Measurements from ENCODE around the gene ADAMTS14.

Gene ADAMTS14

DNA sequence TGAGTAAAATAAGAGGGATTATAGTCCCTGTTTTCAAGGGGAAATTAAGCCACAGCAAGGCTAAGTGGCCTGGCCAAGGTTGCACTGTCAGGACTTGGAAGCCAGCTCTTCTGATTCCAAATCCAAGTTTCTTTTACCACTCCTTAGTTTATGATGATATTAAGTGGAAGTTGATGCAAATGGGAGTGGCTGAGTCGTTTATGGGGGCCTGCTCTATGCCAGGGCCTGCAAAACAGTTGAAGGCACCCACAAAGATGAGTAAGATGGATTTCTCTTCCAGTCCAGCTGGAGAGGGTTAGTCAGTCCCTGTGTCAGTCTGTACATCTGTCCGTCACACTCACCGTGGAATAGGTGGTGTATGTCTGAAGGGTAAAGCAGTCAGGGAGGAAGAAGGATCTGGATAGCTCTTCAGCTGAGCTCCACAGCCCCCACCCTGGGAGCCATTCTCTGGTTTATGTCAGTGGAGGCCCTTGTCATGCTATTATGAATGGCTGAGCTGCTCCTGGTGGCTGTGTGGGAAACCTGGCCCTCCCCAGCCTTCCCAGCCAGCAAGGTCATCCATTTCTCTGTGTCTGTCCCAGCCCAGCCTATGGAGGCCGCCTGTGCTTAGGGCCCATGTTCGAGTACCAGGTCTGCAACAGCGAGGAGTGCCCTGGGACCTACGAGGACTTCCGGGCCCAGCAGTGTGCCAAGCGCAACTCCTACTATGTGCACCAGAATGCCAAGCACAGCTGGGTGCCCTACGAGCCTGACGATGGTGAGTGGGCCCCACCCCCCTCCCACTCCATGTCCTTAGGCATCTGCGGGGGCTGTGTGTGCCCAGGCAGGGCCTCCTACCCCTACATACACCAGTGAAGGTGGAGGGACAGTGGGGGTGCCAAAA is 68.3 kb downstream of the ADAMTS14 start:
- TF ChIP-seq, protein P1, sequence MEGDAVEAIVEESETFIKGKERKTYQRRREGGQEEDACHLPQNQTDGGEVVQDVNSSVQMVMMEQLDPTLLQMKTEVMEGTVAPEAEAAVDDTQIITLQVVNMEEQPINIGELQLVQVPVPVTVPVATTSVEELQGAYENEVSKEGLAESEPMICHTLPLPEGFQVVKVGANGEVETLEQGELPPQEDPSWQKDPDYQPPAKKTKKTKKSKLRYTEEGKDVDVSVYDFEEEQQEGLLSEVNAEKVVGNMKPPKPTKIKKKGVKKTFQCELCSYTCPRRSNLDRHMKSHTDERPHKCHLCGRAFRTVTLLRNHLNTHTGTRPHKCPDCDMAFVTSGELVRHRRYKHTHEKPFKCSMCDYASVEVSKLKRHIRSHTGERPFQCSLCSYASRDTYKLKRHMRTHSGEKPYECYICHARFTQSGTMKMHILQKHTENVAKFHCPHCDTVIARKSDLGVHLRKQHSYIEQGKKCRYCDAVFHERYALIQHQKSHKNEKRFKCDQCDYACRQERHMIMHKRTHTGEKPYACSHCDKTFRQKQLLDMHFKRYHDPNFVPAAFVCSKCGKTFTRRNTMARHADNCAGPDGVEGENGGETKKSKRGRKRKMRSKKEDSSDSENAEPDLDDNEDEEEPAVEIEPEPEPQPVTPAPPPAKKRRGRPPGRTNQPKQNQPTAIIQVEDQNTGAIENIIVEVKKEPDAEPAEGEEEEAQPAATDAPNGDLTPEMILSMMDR (IDR thresholded peaks at IDR 0.05; ENCODE audit: control extremely low read depth, extremely low read depth, low read depth, missing control alignments), result no peak
- CTCF ChIA-PET, result interaction anchor here (3.6 kb wide), 1 partner anchor 19 kb away, joined by 12 read pairs; no protein-coding TSS in a partner anchor
- POLR2A ChIA-PET, result no interaction called here
- no peak for DNase-seq (ENCODE audit: extremely low spot score)

DNA sequence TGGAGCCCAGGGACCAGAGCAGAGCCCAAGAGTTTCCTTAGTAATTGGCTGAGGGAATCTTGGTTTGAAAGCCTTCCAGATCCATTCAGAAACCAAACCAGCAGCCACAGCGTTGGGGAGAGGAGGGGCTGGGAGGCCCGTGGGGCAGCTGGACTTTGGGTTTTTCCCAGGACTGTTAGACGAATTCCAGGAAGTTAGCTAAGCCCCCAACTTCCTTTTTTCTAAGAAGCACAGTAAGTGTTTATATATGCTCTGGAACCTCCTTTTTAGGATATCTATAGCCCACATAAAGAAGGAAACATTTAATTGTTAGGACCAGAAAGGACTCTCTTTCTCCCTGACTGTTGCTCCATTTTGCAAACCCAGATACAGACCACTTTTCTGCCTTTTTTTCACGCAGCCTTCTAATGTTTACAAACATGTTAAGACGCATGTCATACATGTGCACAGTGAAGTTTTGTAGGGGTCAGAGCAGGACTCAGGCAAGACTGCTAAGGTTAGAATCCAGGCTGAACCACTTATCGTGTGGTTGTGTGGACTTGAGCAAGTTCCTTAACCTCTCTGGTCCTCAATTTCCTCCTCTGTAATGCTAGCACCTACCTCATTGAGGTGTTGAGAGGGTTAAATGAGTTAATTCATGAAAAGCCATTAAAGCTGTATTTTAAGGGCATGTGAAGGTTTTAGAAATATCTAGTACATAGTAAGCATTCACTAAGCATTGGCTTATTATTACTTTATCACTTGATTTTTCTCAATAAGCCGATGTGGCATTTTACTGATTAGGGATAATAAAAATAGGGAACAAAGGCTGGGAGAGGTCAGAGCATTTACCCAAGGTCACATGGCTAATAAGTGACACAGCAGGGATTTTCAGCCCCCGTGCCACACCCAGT is 70.5 kb downstream of the ADAMTS14 start:
- ChIA-PET CTCF (no interaction called here), POLR2A (interaction anchor here (0.5 kb wide), 1 partner anchor 208 kb away, joined by 3 read pairs; no protein-coding TSS in a partner anchor)
- TF ChIP-seq, protein P1 (IDR thresholded peaks at IDR 0.05; ENCODE audit: control extremely low read depth, extremely low read depth, low read depth, missing control alignments), result no peak
- no peak for DNase-seq (ENCODE audit: extremely low spot score)

DNA sequence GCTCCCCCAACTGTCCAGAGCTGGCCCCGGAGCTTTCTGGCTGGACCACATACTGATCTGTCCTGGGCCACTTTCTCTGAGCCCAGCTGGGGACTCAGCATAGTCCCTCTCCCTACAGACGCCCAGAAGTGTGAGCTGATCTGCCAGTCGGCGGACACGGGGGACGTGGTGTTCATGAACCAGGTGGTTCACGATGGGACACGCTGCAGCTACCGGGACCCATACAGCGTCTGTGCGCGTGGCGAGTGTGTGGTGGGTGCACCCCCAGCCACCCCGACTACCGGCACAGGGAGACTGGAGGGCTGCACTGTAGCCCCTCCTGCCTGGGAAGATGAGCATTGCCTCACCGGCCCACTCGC is 71.1 kb downstream of the ADAMTS14 start:
- DNase-seq (ENCODE audit: extremely low spot score), result no peak
- POLR2A ChIA-PET, result no interaction called here
- CTCF ChIA-PET, result no interaction called here
- TF ChIP-seq, protein P1 (IDR thresholded peaks at IDR 0.05; ENCODE audit: control extremely low read depth, extremely low read depth, low read depth, missing control alignments), result no peak

DNA sequence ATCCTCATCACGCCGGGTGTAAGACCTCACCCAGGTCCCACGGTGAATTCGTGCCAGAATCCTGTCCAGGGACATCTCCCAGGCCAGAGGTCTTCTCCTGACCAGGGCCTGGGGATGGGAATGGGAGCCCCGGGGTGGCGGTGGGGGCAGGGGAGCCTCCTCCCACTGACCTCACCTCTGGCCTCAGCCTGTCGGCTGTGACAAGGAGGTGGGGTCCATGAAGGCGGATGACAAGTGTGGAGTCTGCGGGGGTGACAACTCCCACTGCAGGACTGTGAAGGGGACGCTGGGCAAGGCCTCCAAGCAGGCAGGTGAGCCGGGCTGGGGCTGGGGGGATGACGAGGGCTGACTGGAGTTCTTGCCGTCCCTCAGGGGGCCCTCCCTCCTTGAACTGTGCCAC is 71.6 kb downstream of the ADAMTS14 start:
- POLR2A ChIA-PET, result no interaction called here

DNA sequence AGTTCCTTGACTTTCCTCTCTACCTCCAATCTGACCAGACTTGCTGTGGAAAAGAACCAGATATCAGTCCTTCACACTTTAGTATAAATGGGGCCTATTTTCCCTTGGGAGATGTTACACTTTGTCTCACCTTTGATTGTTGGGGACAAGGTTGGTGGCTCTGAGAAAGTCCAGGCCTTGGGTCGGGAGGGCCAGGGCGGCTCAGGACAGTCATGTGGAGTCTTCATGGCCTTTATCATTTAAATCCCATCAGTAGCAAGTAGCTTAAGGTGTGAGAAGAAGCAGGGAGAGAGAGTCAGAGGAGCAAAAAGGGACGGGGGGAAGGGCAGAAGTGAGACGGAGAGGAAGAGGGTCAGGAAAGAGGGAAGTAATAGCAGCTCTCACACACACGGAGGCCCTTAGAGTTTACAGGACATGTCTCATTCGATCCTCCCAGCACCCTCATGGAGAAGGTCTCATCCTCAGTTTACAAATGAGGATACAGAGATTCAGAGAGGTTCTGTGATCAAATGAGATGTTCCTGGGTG is 72.4 kb downstream of the ADAMTS14 start:
- ChIA-PET POLR2A (no interaction called here), CTCF (no interaction called here)
- TF ChIP-seq, protein P1 (IDR thresholded peaks at IDR 0.05; ENCODE audit: control extremely low read depth, extremely low read depth, low read depth, missing control alignments), result no peak
- no peak for DNase-seq (ENCODE audit: extremely low spot score)

More for the DNA sequence above, 71.6 kb downstream of the ADAMTS14 start:
- CTCF ChIA-PET, result no interaction called here
- TF ChIP-seq, protein P1 (IDR thresholded peaks at IDR 0.05; ENCODE audit: control extremely low read depth, extremely low read depth, low read depth, missing control alignments), result no peak
- no peak for DNase-seq (ENCODE audit: extremely low spot score)

DNA sequence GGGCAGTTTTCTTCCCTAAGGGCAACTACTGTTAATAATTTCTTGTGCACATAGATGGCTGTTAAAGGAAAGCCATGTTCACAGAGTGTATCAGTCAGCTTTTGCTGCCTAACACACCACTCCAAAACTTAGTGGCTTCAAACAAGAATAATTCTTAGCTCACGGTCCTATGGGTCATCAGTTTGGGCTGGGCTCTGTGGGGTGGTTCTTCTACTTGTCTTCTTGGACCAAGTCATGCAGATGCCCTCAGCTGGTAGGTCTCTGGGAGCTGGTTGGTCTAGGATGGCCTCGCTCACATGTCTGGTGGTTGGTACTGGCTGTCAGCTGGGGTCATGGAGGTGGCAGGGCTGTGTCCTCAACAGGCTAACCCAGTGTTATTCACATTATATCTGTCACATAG is 73.2 kb downstream of the ADAMTS14 start:
- DNase-seq (ENCODE audit: extremely low spot score), result no peak
- TF ChIP-seq, protein P1 (IDR thresholded peaks at IDR 0.05; ENCODE audit: control extremely low read depth, extremely low read depth, low read depth, missing control alignments), result no peak
- ChIA-PET POLR2A (no interaction called here), CTCF (interaction anchor here (0.9 to 1.0 kb wide), 2 partner anchors 185 to 195 kb away, joined by 3 read pairs; no protein-coding TSS in a partner anchor)
